Choroid plexus epithelial cell (primary cell): Measurements from ENCODE around the gene RGS11.

ENCODE experiments used
- DNase-seq: peaks from one replicate; pipeline ENCODE4 v3.0.0-alpha.2; 2010; ENCODE audit warnings: low read depth
- H3K4me3 ChIP-seq: 2 replicates; pipeline ENCODE4 v1.5.1; 2011; ENCODE audit warnings: low read depth, mild to moderate bottlenecking, control low read depth, low read length, moderate library complexity
- TF ChIP-seq, protein P1 (sequence below): conservative IDR thresholded peaks from 2 replicates; pipeline ENCODE4 v1.5.1; 2011; ENCODE audit warnings: low read depth, mild to moderate bottlenecking, control low read depth, inconsistent platforms, low read length, moderate library complexity

Gene RGS11

DNA sequence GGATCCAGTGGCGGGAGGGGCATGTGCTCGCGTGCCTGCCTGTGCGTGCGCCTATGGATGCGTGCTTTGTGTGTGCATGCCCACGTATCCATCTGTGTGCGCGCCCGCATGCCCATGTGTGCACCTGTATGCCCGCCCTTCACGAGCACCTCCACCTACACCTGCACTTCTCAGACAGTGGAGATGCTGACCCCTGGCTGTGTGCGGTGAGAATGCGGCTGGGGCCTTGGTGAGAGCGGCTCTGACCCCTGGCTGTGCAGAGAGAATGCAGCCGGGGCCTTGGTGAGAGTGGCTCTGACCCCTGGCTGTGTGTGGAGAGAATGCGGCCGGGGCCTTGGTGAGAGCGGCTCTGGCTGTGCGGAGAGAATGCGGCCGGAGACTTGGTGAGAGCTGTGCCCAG is 42.9 kb upstream of the RGS11 start:
- TF ChIP-seq, protein P1, sequence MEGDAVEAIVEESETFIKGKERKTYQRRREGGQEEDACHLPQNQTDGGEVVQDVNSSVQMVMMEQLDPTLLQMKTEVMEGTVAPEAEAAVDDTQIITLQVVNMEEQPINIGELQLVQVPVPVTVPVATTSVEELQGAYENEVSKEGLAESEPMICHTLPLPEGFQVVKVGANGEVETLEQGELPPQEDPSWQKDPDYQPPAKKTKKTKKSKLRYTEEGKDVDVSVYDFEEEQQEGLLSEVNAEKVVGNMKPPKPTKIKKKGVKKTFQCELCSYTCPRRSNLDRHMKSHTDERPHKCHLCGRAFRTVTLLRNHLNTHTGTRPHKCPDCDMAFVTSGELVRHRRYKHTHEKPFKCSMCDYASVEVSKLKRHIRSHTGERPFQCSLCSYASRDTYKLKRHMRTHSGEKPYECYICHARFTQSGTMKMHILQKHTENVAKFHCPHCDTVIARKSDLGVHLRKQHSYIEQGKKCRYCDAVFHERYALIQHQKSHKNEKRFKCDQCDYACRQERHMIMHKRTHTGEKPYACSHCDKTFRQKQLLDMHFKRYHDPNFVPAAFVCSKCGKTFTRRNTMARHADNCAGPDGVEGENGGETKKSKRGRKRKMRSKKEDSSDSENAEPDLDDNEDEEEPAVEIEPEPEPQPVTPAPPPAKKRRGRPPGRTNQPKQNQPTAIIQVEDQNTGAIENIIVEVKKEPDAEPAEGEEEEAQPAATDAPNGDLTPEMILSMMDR, result peak; percentile 18
- H3K4me3 ChIP-seq, result no peak overlapping the region
- no peak for DNase-seq

DNA sequence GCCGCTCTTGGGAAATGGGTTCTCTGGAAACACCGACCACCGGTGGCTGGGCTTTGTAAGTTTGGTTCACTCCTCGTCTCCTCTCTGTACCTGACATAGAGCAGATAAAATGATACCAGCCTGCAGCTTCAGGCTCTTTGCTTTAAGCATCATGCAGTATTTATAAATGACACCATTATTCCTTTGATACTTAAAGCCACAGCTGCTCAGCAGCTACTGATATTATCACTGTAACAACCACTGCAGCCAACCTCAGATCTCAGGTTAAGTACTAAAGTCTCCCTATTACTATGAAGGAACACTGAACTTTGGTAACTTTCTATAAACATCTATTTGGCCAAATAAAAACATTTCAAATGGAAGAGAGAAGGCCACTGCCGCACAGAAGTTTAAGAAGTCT is 41.8 kb upstream of the RGS11 start:
- TF ChIP-seq, protein P1, result no peak
- DNase-seq, result no peak
- H3K4me3 ChIP-seq, result no peak overlapping the region

DNA sequence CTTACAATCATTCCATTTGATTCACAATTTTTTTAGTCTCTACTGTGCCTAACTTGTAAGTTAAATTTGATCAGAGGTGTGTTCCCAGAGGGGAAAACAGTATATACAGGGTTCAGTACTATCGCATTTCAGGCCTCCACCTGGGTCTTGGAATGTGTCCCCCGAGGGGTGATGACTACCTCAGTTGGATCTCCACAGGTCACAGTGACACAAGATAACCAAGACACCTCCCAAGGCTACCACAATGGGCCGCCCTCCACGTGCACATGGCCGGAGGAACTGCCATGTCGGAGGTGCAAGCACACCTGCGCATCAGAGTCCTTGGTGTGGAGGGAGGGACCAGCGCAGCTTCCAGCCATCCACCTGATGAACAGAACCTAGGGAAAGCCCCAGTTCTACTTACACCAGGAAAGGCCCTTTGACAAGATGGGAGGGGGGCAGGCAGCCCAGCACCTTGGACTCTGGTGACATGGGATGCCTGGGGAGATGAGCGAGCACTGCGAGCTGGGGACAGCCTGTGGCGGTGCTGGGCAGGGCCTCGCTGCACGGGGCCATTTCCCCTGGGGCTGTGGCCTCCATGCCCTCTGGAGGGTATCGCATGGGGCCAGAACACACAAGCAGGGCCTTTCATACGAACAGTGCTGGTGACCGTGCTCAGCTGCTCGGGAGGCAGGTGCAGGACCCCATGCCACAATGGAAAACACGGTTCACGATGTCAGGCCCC is 41.2 kb upstream of the RGS11 start:
- H3K4me3 ChIP-seq, result no peak overlapping the region
- DNase-seq, result no peak

DNA sequence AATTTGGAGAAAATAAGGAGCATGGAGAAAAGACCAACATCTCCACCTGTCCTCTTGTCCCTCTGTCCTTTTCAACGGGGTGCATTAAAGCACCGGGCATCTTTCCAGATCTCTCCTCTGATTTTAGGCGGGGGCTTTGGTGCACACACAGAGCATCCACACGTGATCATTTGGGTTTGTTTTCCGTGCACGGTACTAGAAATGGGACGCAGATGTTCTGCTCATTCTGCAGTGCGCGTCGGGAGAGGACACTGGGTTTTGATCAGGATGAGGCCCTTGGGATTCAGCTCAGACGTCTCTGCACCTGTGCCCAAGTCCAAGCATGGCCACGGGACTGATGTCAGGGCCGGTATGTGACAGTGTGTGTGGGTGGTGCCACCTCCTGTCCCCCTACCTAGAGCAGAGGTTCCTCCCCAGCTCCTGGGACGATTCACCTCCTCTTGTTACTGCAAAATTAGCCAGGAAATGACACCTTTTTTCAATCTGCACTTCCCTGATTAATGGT is 39.1 kb upstream of the RGS11 start:
- no peak for DNase-seq
- TF ChIP-seq, protein P1, result no peak
- no peak overlapping the region for H3K4me3 ChIP-seq

More for the DNA sequence above, 41.2 kb upstream of the RGS11 start:
- TF ChIP-seq, protein P1, result no peak

DNA sequence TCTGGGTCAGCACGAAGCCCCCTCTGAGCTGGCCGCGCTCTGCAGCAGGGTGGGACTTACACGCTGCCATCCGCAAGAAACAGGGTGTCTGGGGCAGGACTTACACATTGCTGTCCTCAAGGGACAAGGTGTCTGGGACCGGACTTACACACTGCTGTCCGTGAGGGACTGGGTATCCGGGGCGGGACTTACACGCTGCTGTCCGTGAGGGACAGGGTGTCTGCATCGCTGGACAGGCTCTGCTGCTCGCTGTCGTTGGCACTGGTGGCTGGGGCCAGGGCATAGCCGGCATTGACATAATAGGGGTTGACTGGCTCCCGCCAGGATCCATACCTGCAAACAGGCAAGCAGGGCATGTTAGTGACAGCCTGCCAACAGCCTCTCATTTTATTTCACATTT is 38.6 kb upstream of the RGS11 start:
- no peak for DNase-seq
- TF ChIP-seq, protein P1, result no peak
- no peak overlapping the region for H3K4me3 ChIP-seq

DNA sequence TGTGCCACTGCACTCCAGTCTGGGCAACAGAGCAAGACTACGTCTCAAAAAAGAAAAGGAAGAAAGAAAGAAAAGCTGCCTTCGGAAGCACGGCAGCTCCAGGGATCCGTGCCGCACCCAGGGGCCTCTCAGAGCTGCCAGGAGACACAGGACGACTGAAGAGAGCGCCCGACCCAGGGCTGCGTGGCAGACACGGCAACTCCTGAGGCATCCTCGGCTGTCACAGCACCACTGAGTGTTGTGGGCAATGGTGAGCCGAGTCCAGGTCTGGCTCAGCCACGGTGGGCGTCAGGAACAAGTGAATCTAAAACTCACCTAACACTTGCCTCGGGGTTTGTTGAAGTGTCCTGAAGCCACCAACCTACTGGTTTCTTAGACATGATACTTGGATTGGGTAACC is 36.0 kb upstream of the RGS11 start:
- H3K4me3 ChIP-seq, result no peak overlapping the region
- DNase-seq, result no peak
- TF ChIP-seq, protein P1, result no peak

DNA sequence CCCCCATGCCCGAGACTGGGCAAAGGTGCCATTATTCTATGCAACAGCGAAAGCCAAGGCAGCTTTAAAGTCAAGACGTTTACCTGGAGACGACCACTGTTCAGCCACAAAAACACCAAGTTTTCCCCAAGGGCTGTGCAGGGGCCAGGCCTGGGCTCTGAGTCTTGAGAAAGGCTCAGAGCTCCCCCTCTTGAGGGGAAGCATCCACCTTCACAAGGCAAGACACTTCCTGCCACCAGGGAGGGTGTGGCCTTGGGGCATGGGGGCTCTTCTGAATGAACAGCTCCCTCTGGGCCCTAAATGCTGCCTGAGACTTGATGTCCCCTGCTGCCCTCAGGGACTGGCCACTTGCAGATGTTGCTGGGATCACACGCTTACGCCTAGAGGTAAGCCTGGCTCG is 33.7 kb upstream of the RGS11 start:
- TF ChIP-seq, protein P1, result no peak
- DNase-seq, result no peak
- H3K4me3 ChIP-seq, result no peak overlapping the region
